OCI-LY1 (cell line): ENCODE results near the gene SLIT3.
"Not testable (repeated sequence)": the region's sequence is repeated elsewhere in the genome, so short reads cannot be mapped to it uniquely, and the experiment has no call there.

Experiments used
- H2AFZ ChIP-seq: fragments of 200-600 bp; sonication (generic), shearing (Covaris generic); 2 replicates; pipeline ENCODE4 v1.6.0; 2014; ENCODE audit warnings: antibody characterized with exemption, mild to moderate bottlenecking, low read length
- H3F3A ChIP-seq: fragments of 200-600 bp; sonication (generic), shearing (Covaris generic); 2 replicates; pipeline ENCODE4 v1.6.0; 2014; ENCODE audit warnings: mild to moderate bottlenecking, antibody characterized with exemption, low read length, moderate library complexity; ENCODE audit not compliant: insufficient read depth
- H3K27ac ChIP-seq: fragments of 200-600 bp; sonication (generic); 2 replicates; pipeline ENCODE4 v1.5.1; 2014; ENCODE audit warnings: low read length, mixed run types, mild to moderate bottlenecking, low read depth; ENCODE audit not compliant: poor library complexity, severe bottlenecking
- H3K27me3 ChIP-seq: fragments of 200-600 bp; sonication (generic); 2 replicates; pipeline ENCODE4 v1.6.0; 2014; ENCODE audit warnings: antibody characterized with exemption, mild to moderate bottlenecking, low read length, moderate library complexity; ENCODE audit not compliant: insufficient read depth
- H3K36me3 ChIP-seq: fragments of 200-600 bp; sonication (generic); 2 replicates; pipeline ENCODE4 v1.6.1; 2014; ENCODE audit warnings: mild to moderate bottlenecking, antibody characterized with exemption, low read length, moderate library complexity, mixed read lengths; ENCODE audit not compliant: insufficient read depth
- H3K4me1 ChIP-seq: fragments of 200-600 bp; sonication (generic); 2 replicates; pipeline ENCODE4 v1.5.1; 2014; ENCODE audit warnings: mild to moderate bottlenecking, low read length, moderate library complexity; ENCODE audit not compliant: insufficient read depth, severe bottlenecking
- H3K4me2 ChIP-seq: fragments of 200-600 bp; sonication (generic), shearing (Covaris generic); 2 replicates; pipeline ENCODE4 v1.6.1; 2014; ENCODE audit warnings: low read length
- H3K4me3 ChIP-seq: fragments of 200-600 bp; sonication (generic); 2 replicates; pipeline ENCODE4 v1.5.1; 2014; ENCODE audit warnings: low read length, low read depth, mild to moderate bottlenecking, mixed read lengths; ENCODE audit not compliant: poor library complexity, severe bottlenecking
- H3K79me2 ChIP-seq: fragments of 200-600 bp; shearing (Covaris generic); 2 replicates; pipeline ENCODE4 v1.6.1; 2016; ENCODE audit warnings: mixed run types, low read length, mixed read lengths; ENCODE audit not compliant: insufficient read depth
- H3K9ac ChIP-seq: fragments of 200-600 bp; sonication (generic), shearing (Covaris generic); 2 replicates; pipeline ENCODE4 v1.6.1; 2014; ENCODE audit warnings: mild to moderate bottlenecking, low read length, mixed read lengths
- H3K9me2 ChIP-seq: fragments of 200-600 bp; sonication (generic), shearing (Covaris generic); 2 replicates; pipeline ENCODE4 v1.6.1; 2014; ENCODE audit warnings: low read depth, mild to moderate bottlenecking, low read length, mixed read lengths
- H3K9me3 ChIP-seq: fragments of 200-600 bp; shearing (Covaris generic); 2 replicates; pipeline ENCODE4 v1.6.1; 2014; ENCODE audit warnings: low read length, mixed read lengths
- H4K20me1 ChIP-seq: fragments of 200-600 bp; sonication (generic), shearing (Covaris generic); 2 replicates; pipeline ENCODE4 v1.6.0; 2016; ENCODE audit warnings: mild to moderate bottlenecking, low read length; ENCODE audit not compliant: insufficient read depth
- CTCF ChIP-seq: fragments of 200-600 bp; sonication (generic), shearing (Covaris generic); IDR thresholded peaks from 2 replicates; pipeline ENCODE4 v1.5.1; 2017; ENCODE audit warnings: mild to moderate bottlenecking, antibody characterized with exemption, low read length, moderate library complexity, mixed read lengths
- EZH2 ChIP-seq: fragments of 200-600 bp; sonication (generic), shearing (Covaris generic); IDR thresholded peaks from 2 replicates; pipeline ENCODE4 v1.8.0; 2017; ENCODE audit warnings: borderline replicate concordance, mixed run types, mild to moderate bottlenecking, antibody characterized with exemption, low read length, moderate library complexity, mixed read lengths

Gene SLIT3

GRCh38 chr5:168637281-168637680 is 663.7 kb downstream of the SLIT3 start:
- TF ChIP-seq CTCF: no peak
- no peak for TF ChIP-seq EZH2
- H3K4me1 ChIP-seq: no peaks in the 10 kb centered on the region
- no peak overlapping the region for H3K4me2 ChIP-seq
- no peaks in the 10 kb centered on the region for H3K9me3 ChIP-seq
- no peaks in the 10 kb centered on the region for H4K20me1 ChIP-seq
- H3K27ac ChIP-seq: no peak overlapping the region
- no peaks in the 10 kb centered on the region for H3F3A ChIP-seq
- H3K36me3 ChIP-seq: no peaks in the 10 kb centered on the region
- H3K9me2 ChIP-seq: no peaks in the 10 kb centered on the region
- H3K27me3 ChIP-seq: no peaks in the 10 kb centered on the region
- H3K9ac ChIP-seq: no peak overlapping the region
- H3K4me3 ChIP-seq: no peak overlapping the region
- H2AFZ ChIP-seq: no peak overlapping the region
- no peaks in the 10 kb centered on the region for H3K79me2 ChIP-seq

- H3K27ac ChIP-seq, H3K4me2 ChIP-seq, H3K79me2 ChIP-seq, H2AFZ ChIP-seq, H3K9me3 ChIP-seq, H3F3A ChIP-seq, H3K9ac ChIP-seq, H4K20me1 ChIP-seq, H3K9me2 ChIP-seq, H3K36me3 ChIP-seq, H3K4me3 ChIP-seq, H3K27me3 ChIP-seq, H3K4me1 ChIP-seq: not testable (repeated sequence)
Measured at GRCh38 chr5:168630958-168631357, 670.0 kb downstream of the SLIT3 start.

- H3K36me3 ChIP-seq: no peaks in the 10 kb centered on the region
- H3K79me2 ChIP-seq: no peaks in the 10 kb centered on the region
- no peak overlapping the region for H2AFZ ChIP-seq
- H3F3A ChIP-seq: no peaks in the 10 kb centered on the region
- no peak overlapping the region for H3K4me2 ChIP-seq
- H3K4me3 ChIP-seq: no peak overlapping the region
- H3K27ac ChIP-seq: no peak overlapping the region
- H3K4me1 ChIP-seq: no peaks in the 10 kb centered on the region
- no peak overlapping the region for H3K9ac ChIP-seq
- no peaks in the 10 kb centered on the region for H4K20me1 ChIP-seq
- no peaks in the 10 kb centered on the region for H3K27me3 ChIP-seq
- H3K9me3 ChIP-seq: no peaks in the 10 kb centered on the region
- no peaks in the 10 kb centered on the region for H3K9me2 ChIP-seq
- no peak for TF ChIP-seq EZH2
- no peak for TF ChIP-seq CTCF
Measured at GRCh38 chr5:168624850-168625364, 676.0 kb downstream of the SLIT3 start.

GRCh38 chr5:168620807-168621206 is 680.1 kb downstream of the SLIT3 start:
- Histone ChIP-seq H3K27me3 (no peaks in the 10 kb centered on the region), H2AFZ (no peak overlapping the region), H3K9me3 (no peaks in the 10 kb centered on the region), H3K4me1 (no peaks in the 10 kb centered on the region), H3F3A (no peaks in the 10 kb centered on the region), H3K79me2 (no peaks in the 10 kb centered on the region), H4K20me1 (no peaks in the 10 kb centered on the region), H3K27ac (no peak overlapping the region), H3K4me2 (no peak overlapping the region), H3K9ac (no peak overlapping the region), H3K9me2 (no peaks in the 10 kb centered on the region), H3K4me3 (no peak overlapping the region), H3K36me3 (no peaks in the 10 kb centered on the region)
- no peak for TF ChIP-seq EZH2
- no peak for TF ChIP-seq CTCF
